NK-92 (cell line): ENCODE results near the gene GPR183.

Experiments used
- DNase-seq: peaks from one replicate; lab custom pipeline; 2025; ENCODE audit not compliant: unreplicated experiment; lab: John Stamatoyannopoulos, UW

The GPR183 gene

DNA sequence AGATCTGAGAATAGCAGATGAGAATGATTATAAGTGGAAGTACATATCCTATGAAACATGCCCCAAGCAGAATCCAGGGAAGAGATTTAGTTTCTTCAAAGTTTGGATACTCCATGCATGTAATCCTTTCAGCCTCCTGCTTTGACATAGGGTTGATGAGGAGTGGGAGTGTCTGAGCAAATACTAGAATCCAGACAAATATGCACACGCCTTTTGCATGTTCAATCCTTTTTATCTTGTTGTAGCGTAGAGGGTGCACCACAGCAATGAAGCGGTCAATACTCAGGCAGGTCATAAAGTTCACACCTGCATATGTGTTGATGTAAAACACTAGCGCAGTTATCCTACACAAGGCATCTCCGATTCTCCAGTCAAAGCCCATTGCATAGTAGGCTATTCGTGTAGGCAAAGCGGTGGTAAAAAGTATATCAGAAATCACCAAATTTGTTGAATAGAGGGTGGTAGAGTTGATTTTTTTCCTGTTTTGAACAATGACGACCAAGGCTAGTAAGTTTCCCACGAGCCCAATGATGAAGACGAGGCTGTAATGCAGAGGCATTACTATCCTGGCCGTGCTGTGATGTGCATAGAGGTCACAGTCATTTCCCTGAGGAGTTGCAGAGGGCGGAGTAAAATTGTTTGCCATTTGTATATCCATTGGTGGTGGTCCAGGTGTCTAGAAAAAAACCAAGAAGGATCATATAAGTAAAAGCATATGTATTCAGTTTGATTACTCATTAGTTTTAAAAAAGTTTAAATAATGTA is 11.5 kb downstream of the GPR183 start:
- no peak for DNase-seq

DNA sequence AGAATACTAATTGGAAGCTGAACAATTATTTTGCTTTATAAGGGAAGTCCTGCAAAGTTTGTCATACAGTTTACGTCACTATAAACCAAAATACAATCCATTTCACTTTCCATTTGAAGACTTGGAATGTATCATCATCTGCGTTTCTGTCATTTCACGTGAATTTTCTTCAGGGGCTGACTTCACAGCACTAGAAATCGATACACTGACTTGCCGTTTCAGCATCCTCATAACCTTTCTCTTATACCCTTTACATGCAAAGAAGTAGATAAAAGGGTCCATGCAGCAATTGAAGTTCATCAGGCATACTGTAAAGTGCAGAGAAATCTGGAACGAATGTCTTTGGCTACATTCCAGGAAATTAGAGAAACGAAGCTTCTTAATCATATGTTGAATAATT is 12.2 kb downstream of the GPR183 start:
- DNase-seq, result no peak

DNA sequence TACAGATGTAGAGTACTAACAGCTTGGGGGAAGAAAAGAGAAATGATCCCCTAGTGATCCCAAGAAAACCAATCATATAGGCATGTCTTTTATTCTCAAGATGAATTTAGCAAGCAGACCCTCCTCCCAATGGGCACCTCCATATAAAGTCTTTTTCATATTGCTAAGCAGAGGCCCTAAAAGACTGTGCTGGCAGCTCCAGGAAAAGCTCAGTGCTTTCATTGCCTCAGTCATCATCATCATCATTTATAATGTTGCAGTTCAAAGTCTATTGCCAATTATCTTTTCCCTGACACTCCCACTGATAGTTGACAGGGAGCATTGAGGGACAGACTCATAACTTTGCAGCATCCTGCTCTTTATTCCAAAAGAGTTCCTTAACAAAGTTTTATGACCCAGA is 13.0 kb downstream of the GPR183 start:
- no peak for DNase-seq

DNA sequence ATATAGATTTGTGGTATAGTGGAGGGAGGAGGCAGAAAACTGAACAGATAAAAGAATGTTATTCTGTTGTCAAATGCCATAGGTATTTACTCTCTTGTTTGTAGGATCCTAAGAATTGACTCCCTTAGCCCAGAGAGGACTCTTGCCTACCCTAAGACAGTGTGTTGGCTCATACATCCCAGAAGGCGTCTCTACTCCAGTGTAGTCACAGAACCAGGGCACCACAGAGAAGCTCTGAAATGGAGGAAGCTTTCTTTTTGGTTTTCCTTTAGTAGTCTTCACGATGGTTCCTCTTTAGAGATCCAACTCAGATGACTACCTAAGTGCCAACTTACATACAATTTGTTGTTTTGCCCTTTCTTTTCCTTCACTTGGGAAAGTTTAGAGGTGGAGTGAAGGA is 14.0 kb downstream of the GPR183 start:
- no peak for DNase-seq

DNA sequence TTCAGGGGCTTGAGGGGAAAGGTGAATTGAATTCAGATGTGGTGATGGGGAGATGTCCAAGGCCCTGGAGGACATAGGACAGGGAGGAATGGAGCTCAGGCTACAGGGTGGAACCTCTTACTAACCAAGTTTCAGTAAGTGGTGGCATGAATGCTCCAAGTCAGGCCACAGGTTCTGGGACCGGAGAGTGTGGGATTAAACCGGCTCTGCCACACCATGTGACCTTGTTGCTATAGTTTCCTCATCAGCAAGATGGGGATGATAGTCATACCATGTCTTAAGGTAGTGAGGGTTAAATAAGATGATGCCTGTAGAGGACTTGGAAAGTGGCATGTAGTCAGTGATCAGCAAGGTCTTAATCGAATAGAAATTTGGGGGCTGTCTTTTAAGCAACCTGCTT is 16.3 kb downstream of the GPR183 start:
- no peak for DNase-seq

DNA sequence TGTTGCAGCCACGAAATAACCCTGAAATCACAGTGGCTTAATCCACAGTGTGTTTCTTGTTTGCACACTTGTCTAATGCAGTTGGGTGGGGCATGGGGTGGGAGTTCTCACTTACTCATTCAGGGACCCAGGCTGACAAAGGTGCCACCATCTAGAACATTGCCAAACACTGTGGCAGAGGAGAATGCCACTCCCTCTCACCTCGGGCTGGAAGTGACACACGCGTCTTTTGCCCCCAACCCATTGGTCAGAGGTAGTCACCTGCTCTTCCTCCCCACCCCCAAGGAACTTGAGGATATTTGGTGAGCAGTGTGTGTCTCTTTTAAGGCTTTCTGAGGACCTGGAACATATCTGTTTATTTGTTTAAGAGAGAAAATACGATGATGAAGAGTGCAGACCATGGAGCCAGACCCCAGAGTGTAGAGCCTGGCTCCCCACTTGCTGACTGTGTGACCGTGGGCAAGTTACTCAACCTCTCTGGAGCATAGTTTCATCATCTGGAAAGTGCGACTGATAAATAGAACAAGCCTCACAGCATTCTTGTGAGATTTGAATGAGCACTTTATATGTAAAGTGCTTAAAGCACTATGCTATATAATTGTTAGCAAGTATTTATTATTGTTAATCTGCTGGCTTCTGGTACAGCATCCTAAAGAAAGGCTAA is 17.4 kb downstream of the GPR183 start:
- no peak for DNase-seq

DNA sequence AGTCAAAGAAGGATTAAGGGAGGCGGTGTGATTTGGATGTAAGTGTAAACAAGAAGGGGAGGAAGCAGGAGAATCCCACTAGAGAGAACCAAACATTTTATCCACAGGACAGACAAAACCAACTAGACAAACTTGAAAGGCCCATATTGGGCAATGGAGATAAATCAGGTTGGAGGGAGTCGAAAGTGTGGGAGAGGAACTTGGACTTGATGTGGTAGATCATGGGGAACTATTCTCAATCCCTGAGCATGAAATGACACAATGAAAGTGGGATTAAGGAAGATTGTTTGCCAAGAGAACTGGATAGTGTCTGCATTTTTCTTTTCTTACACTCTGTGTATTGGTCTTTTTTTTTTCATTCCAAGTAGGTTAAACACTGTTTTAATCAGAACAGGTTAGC is 17.9 kb downstream of the GPR183 start:
- no peak for DNase-seq

DNA sequence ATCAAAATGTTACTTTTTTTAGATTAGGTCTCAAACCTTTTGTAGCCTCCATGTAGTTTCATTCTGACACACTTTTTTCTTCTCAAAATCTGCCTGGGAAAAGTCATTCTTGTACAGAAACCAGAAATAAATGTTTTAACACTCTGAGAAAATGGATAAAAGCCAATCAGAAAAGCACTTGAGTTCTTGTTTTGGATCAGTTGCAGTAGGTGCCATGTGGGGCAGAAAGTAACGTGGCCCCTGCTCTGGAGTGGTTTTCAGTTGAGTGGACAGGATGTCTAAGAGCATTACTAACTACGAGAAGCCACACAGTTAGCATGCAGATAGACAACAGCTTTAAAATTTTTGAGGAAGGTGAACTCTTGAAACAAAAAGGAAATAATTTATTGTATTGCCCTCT is 19.1 kb downstream of the GPR183 start:
- no peak for DNase-seq

DNA sequence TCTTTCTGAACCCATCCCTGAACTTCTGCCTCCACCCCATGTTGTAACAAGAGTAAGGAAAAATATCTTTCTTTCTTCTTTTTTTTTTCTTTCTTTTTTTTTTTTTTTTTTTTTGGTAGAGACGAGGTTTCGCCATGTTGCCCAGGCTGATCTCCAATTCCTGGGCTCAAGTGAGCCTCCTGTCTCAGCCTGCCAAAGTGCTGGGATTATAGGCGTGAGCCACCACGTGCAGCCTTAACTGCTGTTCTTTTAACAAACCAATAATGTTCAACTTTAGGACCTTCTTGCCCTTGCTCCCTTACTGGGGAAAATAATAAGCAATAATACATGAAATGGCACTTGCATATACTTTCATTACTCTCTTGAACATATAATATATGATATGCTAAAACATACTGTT is 19.6 kb downstream of the GPR183 start:
- no peak for DNase-seq

DNA sequence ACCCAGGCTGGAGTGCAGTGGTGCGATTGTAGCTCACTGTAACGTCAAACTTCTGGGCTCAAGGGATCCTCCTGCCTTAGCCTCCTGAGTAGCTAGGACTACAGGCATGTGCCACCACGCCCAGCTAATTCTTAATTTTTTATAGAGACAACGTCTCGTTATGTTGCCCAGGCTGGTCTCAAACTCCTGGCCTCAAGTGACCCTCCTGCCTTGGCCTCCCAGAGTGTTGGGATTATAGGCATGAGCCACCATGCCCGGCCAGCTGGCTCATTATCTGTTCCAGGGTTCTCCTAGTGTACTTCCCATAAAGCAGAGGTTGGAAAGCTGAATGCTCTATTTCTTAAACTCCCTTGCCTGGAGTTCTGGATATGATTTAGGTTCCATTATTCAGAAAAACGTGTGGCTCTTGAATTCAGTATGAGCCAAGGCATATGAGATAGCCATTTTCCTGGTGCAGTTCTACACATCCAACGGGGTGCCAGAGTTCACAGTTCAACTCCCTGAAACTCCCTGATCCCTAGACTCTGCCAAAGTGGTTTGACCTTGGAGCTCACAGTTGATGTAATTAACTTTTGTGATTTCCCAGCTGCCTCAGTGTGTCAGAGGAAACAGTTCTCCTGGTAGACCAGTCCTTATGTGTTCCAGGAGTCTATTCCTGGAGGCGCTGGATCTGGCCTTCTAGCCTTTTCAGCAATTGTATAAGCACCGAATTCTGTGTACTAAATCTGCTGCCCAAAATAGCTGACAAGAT is 21.6 kb downstream of the GPR183 start:
- no peak for DNase-seq

DNA sequence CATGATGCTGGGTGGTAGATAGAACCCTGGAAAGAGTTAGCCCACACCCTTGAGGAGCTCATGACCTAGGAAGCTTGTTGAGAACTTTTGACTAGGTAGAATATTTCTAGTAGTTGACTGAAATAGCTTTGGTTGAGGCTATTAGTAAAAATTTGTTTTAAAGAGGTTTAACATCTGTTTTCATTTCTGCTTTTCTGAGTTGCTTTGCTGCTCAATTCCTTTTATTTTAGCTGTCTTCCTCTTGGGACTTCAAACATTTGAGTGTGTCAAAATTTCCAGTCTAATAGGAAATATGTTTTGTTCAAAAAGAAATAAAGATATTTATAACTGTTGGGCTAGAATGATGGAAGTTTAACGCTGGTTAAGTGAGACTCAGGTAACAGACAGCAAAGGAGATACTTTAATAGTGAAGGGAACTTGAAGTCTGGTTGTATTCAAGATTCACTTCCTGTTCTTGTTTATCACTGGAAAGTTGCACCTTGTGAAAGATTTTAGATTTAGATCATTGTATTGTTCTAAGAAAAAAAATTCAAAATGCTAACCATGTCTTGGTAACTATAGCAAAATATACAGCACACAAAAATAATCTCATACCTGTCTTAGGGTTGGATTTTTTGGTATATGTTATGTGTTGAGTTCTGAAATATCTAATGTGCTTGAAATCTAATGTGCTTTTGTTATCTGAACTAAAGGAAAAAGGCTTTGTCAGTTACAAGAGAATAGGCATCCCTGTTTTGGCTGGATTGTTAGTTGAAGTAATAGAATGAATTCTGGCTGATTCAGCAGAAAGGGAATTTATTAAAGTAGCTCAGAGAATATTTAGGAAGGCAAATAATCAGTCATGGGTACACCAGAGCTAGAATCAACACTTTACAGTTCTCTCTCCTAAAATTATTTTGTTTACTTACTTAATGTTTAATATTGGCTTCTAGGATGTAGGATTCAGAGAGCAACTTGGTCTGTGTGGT is 24.7 kb downstream of the GPR183 start:
- DNase-seq, result no peak

DNA sequence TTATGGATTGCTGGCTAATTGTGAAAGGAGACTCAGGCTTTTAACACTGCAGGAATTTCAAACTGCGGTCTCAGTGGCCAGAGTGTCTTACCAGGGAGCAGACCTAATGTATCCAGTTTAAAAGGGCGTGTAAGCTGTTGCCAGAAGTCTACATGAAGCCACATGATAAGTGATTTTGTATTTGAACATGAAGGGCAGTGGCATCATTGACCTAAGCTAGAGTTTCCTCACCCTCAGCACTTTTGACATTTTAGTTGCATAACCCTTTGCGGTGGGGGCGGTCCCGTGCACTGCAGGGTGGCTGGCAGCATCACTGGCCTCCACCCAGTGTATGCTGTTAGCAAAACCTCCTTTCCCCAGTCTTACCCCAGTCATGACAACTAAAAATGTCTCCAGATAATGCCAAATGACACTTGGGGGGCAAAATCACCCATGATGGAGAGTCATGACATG is 25.4 kb downstream of the GPR183 start:
- DNase-seq, result no peak

DNA sequence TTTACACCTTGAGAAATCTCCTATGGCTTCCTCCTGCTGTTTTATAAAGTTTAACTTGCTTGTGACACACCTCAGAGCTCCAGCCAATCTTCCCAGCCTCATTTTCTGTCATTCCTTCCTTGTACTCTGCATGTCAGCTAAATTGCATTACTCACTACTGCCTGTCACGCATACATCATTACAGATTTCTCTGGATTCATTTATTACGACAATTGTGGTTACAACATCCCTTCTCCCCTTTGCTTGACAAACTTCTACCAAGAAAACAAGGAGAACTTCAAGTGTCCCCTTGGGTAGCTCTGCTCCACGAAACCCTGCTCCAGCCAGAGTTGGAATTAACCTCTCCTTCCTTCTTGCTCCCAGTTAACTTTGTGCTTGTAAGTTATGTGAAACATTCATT is 27.0 kb downstream of the GPR183 start:
- no peak for DNase-seq

DNA sequence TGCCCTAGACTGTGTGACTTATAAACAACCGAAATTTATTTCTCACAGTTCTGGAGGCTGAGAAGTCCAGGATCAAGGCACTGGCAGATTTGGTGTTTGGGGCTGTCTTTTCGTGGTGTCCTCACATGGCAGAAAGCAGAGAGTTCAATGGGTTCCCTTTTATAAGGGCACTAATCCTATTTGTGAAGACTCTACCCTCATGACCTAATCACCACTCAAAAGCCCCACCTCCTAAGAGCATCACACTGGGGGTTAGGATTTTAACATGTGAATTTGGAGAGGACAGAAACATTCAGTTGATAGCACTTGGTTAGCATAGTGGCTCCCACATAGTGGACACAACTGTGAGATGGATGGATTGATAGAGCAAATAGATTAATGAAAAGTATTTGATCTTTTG is 27.6 kb downstream of the GPR183 start:
- no peak for DNase-seq

DNA sequence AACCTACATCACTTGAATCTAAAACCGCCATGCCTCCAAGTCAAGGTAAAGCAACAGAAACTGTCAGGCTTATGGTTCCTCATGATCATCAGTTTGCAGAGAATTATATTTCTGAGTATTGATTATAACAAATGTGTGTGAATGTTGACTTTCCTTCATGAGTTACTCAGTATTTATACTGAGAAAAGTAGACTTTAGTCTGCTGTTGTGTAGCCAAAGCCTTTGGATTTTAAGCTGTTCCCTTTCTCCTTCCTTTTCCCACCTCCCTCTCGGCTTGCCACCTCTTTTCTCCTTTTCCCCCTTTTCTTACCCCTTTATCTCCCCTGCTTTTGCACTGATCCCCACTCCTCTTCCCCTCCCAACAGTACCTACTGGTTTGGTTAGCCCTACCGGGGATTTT is 28.4 kb downstream of the GPR183 start:
- DNase-seq, result no peak

DNA sequence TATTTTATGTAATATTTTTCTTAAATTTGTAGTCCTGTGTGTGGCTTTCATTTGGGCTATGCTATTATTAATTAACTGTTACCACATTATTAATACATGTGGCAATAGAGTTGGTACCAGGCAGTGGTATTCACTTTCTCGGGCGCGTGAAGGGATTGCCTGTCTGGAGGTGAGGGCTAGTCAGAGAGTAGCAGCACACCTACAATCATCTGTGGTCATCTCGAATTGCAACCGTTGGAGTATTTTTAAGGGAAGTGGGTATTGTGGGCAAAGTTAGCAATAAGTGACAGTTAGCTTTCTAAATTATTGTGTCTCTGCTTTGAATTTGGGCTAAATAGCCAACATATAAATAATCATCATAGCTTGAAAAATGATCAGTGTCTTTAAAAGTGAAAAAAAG is 29.0 kb downstream of the GPR183 start:
- DNase-seq, result no peak

DNA sequence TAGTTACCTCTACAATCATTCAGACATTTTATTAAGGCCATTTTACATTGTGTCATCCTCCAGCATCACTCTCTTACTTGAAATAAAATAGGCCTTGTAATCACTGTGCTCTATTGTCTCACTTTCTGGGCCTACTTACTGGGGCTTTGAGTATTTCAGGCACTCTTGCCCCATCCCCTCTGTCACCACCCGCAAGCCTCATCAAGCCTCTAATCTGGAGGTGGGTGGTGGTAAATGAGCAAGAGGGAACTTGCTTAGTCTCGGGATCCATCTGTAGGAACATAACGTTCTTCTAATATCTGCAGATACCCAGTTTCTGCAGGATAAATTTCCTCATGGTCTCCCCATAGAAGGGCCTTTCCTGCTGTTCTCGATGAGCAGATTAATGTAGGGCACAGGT is 29.6 kb downstream of the GPR183 start:
- DNase-seq, result no peak

DNA sequence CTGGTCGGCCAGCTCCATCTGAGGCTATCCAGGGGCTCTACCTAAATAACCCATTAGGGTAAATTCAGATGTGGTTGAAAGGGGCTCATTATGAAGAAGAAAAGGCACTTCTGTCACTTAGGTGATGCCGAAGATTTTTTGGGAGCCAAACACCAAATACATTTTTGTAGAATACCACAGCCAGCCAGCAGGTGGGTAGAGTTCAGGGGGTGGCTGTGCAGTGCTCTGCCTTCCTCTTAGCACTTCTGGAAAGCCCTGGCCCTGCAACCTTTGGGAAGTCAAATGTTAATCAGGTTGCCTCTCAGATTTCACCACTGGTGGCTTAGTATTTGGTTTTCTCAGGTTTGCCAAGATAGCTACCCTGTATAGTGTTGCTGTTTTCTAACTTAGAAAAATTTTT is 30.5 kb downstream of the GPR183 start:
- no peak for DNase-seq

DNA sequence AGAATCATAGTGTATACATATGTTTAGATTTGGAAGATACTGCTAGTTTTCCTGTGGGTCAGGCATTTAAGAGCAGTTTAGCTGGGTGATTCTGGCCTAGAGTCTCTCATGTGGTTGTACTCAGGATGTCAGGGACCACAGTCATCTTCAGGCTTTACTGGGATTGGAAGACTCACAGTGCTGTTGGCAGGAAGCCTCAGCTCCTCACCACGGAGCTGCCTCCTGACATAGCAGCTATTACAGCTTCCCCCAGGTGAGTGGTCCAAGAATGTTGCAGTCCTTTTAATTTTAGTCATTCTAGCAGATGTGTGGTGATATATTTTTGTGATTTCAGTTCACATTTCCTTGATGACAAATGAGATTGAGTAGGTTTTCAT is 32.1 kb downstream of the GPR183 start:
- no peak for DNase-seq

DNA sequence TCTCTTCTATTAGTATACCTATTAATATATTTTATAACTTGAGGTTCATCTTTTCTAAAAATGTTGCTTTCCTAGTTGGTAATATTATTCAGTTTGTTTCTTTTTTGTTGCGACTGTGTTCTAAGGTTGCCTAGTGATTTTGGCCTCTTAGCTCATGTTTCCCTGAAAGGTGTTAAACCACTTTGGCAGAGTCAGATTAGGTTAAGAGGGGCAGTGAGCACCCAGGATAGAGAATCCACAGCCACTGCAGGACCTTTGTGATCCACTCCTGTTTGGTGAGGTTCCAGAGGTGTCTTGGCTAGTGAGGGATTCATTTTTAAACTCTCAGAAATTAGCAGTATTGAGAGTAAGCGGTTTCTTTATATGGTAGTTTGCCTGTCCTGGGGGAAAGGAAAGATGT is 34.1 kb downstream of the GPR183 start:
- DNase-seq, result no peak

DNA sequence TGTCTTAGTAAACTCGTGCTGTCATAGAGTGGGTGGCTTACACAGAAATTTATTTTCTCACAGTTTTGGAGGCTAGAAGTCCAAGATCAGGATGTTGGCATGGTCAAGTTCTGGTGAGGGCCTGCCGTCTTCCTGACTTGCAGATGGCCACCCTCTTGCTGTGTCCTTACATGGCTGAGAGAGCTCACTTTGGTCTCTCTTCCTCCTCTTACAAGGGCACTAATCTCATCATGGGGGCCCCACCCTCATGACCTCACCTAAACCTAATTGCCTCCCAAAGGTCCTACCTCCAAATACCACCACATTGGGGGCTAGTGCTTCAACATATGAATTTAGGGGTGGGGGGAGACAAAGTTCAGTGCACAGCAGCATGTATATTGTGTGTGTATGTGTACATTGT is 34.7 kb downstream of the GPR183 start:
- DNase-seq, result no peak
